ENCODE measurements around the gene C2CD2.

DNA sequence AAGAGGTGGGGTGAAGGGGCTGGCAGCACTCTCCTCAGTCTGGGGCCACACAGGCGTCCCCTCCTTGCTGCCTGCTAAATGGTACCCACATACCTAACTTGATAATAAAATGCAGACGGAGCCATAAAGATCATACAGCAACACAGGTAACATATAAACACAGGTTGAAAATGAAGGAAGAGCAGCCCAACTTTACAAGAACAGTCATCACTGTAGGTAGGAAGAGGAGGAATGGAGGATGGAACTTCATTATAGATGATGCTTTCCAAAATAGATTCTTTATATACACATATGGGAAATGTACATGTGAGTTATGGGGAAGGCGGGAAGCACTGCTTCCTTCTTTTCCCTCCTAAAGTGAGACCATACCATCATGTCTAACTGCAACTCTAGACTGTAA is 13.4 kb downstream of the C2CD2 start:
- TF ChIP-seq, protein P1, sequence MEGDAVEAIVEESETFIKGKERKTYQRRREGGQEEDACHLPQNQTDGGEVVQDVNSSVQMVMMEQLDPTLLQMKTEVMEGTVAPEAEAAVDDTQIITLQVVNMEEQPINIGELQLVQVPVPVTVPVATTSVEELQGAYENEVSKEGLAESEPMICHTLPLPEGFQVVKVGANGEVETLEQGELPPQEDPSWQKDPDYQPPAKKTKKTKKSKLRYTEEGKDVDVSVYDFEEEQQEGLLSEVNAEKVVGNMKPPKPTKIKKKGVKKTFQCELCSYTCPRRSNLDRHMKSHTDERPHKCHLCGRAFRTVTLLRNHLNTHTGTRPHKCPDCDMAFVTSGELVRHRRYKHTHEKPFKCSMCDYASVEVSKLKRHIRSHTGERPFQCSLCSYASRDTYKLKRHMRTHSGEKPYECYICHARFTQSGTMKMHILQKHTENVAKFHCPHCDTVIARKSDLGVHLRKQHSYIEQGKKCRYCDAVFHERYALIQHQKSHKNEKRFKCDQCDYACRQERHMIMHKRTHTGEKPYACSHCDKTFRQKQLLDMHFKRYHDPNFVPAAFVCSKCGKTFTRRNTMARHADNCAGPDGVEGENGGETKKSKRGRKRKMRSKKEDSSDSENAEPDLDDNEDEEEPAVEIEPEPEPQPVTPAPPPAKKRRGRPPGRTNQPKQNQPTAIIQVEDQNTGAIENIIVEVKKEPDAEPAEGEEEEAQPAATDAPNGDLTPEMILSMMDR (conservative IDR thresholded peaks at IDR 0.05; ENCODE audit: low read length) = no peak
- no peak for TF ChIP-seq EZH2phosphoT487 (IDR thresholded peaks at IDR 0.05; ENCODE audit: borderline replicate concordance)
